SK-N-SH (cell line): ENCODE results near the gene KIF16B. TPM values are rescaled to one million over a fixed set of nuclear protein-coding genes. Genes with fewer than 3 reads are reported as not detected.

Experiments used
- CTCF ChIA-PET: fragments of 300-600, 350-600 bp; formaldehyde crosslinking; extraction: SDS; loops from one replicate; lab custom pipeline; 2021; lab: Yijun Ruan, JAX
- POLR2A ChIA-PET: fragments of 350-600 bp; sonication (Branson Sonifier 250); formaldehyde crosslinking; extraction: SDS; loops from one replicate; lab custom pipeline; 2020; ENCODE audit warnings: antibody characterized with exemption, inconsistent platforms; lab: Yijun Ruan, JAX
- DNase-seq: peaks from one replicate; pipeline ENCODE4 v3.0.0; 2012
- H2AFZ ChIP-seq: fragments of 200-600 bp; sonication (generic); 2 replicates; pipeline ENCODE4 v1.8.1; 2016; ENCODE audit warnings: antibody characterized with exemption, mild to moderate bottlenecking, low read depth
- H3F3A ChIP-seq: fragments of 200-600 bp; sonication (generic); replicated peaks from 2 replicates; pipeline ENCODE3; 2016; ENCODE audit warnings: antibody characterized with exemption, mild to moderate bottlenecking; ENCODE audit not compliant: insufficient read depth
- H3K27ac ChIP-seq, 2 experiments: fragments of 200-500 bp in 1 of 2; fragments of 200-600 bp in 1 of 2; sonication (Bioruptor generic) in 1 of 2; sonication (generic), shearing (Covaris generic) in 1 of 2; 2 replicates each; pipeline versions ENCODE4 v1.5.1 to v1.6.1; 2014 to 2016; ENCODE audit warnings: low read depth in 2 of 2, inconsistent platforms in 1 of 2, low read length in 1 of 2, mild to moderate bottlenecking in 1 of 2, mixed read lengths in 1 of 2
- H3K27me3 ChIP-seq: fragments of 200-600 bp; sonication (generic), shearing (Covaris generic); 2 replicates; pipeline ENCODE4 v1.6.1; 2016; ENCODE audit warnings: mixed run types; ENCODE audit not compliant: insufficient read depth
- H3K36me3 ChIP-seq, 2 experiments: fragments of 200-500 bp in 1 of 2; fragments of 200-600 bp in 1 of 2; sonication (Bioruptor generic) in 1 of 2; sonication (generic) in 1 of 2; replicated peaks in 1 of 2; 2 replicates each; pipeline versions ENCODE3 to v1.5.1; 2014 to 2016; ENCODE audit warnings: low read length in 1 of 2, mild to moderate bottlenecking in 1 of 2; ENCODE audit not compliant: insufficient read depth in 2 of 2, control insufficient read depth in 1 of 2
- H3K4me1 ChIP-seq, 2 experiments: fragments of 200-500 bp in 1 of 2; fragments of 200-600 bp in 1 of 2; sonication (Bioruptor generic) in 1 of 2; sonication (generic), shearing (Covaris generic) in 1 of 2; 2 replicates each; pipeline versions ENCODE4 v1.5.1 to v1.6.1; 2014 to 2016; ENCODE audit warnings: low read depth in 1 of 2, low read length in 1 of 2, mixed run types in 1 of 2; ENCODE audit not compliant: insufficient read depth in 2 of 2, control insufficient read depth in 1 of 2
- H3K4me2 ChIP-seq: fragments of 200-600 bp; sonication (generic), shearing (Covaris generic); 2 replicates; pipeline ENCODE4 v1.6.1; 2017; ENCODE audit warnings: mixed run types
- H3K4me3 ChIP-seq, 2 experiments: fragments of 200-500 bp in 1 of 2; fragments of 200-600 bp in 1 of 2; sonication (Bioruptor generic) in 1 of 2; sonication (generic), shearing (Covaris generic) in 1 of 2; 2 replicates each; pipeline versions ENCODE4 v1.5.1 to v1.8.1; 2014 to 2016; ENCODE audit warnings: low read depth in 2 of 2, inconsistent platforms in 1 of 2, low read length in 1 of 2, mild to moderate bottlenecking in 1 of 2, mixed read lengths in 1 of 2, moderate library complexity in 1 of 2
- H3K79me2 ChIP-seq: fragments of 200-600 bp; sonication (generic); 2 replicates; pipeline ENCODE4 v1.8.1; 2017; ENCODE audit warnings: mild to moderate bottlenecking; ENCODE audit not compliant: insufficient read depth
- H3K9ac ChIP-seq: fragments of 200-600 bp; sonication (generic); 2 replicates; pipeline ENCODE4 v1.6.1; 2017; ENCODE audit warnings: mixed run types
- H3K9me2 ChIP-seq: fragments of 200-600 bp; sonication (generic); 2 replicates; pipeline ENCODE4 v1.6.1; 2017; ENCODE audit warnings: mixed run types
- H3K9me3 ChIP-seq: fragments of 200-600 bp; sonication (generic); 2 replicates; pipeline ENCODE4 v1.6.1; 2017; ENCODE audit warnings: mixed run types, mild to moderate bottlenecking, moderate library complexity
- H4K20me1 ChIP-seq: fragments of 200-600 bp; sonication (generic); 2 replicates; pipeline ENCODE4 v1.6.1; 2017; ENCODE audit warnings: mild to moderate bottlenecking, mixed run types; ENCODE audit not compliant: insufficient read depth
- CHD2 ChIP-seq: fragments of 150-350 bp; IDR thresholded peaks from 2 replicates; pipeline ENCODE4 v1.6.1; 2018; ENCODE audit warnings: low read length; ENCODE audit not compliant: partially characterized antibody
- ELF1 ChIP-seq: IDR thresholded peaks from 2 replicates; pipeline ENCODE4 v1.4.0; 2012
- FOXJ3 ChIP-seq: sonication (generic); formaldehyde crosslinking; IDR thresholded peaks from 2 replicates; pipeline ENCODE4 v1.5.1; 2020; ENCODE audit warnings: mild to moderate bottlenecking, missing genetic modification reagents
- NFIC ChIP-seq: IDR thresholded peaks from 2 replicates; pipeline ENCODE4 v1.4.0; 2012; ENCODE audit warnings: borderline replicate concordance
- NRF1 ChIP-seq: IDR thresholded peaks from 2 replicates; pipeline ENCODE4 v1.6.1; 2012; ENCODE audit warnings: low read depth, mild to moderate bottlenecking, low read length
- POLR2AphosphoS5 ChIP-seq: IDR thresholded peaks from 2 replicates; pipeline ENCODE4 v1.6.1; 2012; ENCODE audit warnings: low read depth, low read length
- RXRA ChIP-seq: IDR thresholded peaks from 2 replicates; pipeline ENCODE4 v1.4.0; 2012; ENCODE audit warnings: low read depth, mild to moderate bottlenecking, borderline replicate concordance
- SMC3 ChIP-seq: IDR thresholded peaks from 2 replicates; pipeline ENCODE4 v1.6.1; 2012; ENCODE audit warnings: low read depth, low read length, improper control_type of control experiment
- TEAD4 ChIP-seq: IDR thresholded peaks from 2 replicates; pipeline ENCODE4 v1.4.0; 2012; ENCODE audit warnings: mild to moderate bottlenecking, borderline replicate concordance; ENCODE audit not compliant: insufficient read depth
- USF1 ChIP-seq: IDR thresholded peaks from 2 replicates; pipeline ENCODE4 v1.4.0; 2012; ENCODE audit warnings: low read depth, borderline replicate concordance
- WGBS: methylation state at CpG from one replicate; pipeline ENCODE4 v1.1.6; 2017; ENCODE audit warnings: low lambda C conversion rate; 5-methylcytosine and 5-hydroxymethylcytosine counted together
- polyA plus RNA-seq, 3 experiments: library from polyadenylated mRNA; depleted of rRNA; stranded (reverse); fragments of >200 nt; gene quantifications; 2 replicates each; pipeline ENCODE4 v1.2.3, GENCODE V29; 2012
- TF ChIP-seq, protein P1 (sequence below): IDR thresholded peaks from 2 replicates; pipeline ENCODE4 v1.4.0; 2012; ENCODE audit warnings: low read depth, borderline replicate concordance
- TF ChIP-seq, protein P2 (sequence below): IDR thresholded peaks from 2 replicates; pipeline ENCODE4 v1.6.1; 2012; ENCODE audit warnings: mild to moderate bottlenecking, low read depth, low read length, moderate library complexity

Gene KIF16B
- polyA plus RNA-seq, 1 of the 3 experiments (the other 2 are of a cell fraction), result 3.3 TPM

GRCh38 chr20:16485401-16485800, 87.8 kb downstream of the KIF16B start:
- Histone ChIP-seq H3K79me2 (no peaks in the 10 kb centered on the region), H3K9me2 (no peaks in the 10 kb centered on the region), H4K20me1 (no peaks in the 10 kb centered on the region), H3K4me2 (no peak overlapping the region), H2AFZ (no peak overlapping the region), H3K27me3 (no peaks in the 10 kb centered on the region), H3F3A (no peaks in the 10 kb centered on the region), H3K36me3 (no peaks in the 10 kb centered on the region), H3K27ac (no peak overlapping the region), H3K4me1 (no peaks in the 10 kb centered on the region; a peak in 1 of 4 replicates), H3K9me3 (no peaks in the 10 kb centered on the region), H3K4me3 (no peak overlapping the region), H3K9ac (no peak overlapping the region)
- no peak for DNase-seq
- TF ChIP-seq CHD2 (no peak), POLR2AphosphoS5 (no peak), TEAD4 (no peak), FOXJ3 (no peak), NFIC (no peak), RXRA (no peak), ELF1 (no peak), NRF1 (no peak), USF1 (no peak), SMC3 (no peak)
- TF ChIP-seq, protein P1, sequence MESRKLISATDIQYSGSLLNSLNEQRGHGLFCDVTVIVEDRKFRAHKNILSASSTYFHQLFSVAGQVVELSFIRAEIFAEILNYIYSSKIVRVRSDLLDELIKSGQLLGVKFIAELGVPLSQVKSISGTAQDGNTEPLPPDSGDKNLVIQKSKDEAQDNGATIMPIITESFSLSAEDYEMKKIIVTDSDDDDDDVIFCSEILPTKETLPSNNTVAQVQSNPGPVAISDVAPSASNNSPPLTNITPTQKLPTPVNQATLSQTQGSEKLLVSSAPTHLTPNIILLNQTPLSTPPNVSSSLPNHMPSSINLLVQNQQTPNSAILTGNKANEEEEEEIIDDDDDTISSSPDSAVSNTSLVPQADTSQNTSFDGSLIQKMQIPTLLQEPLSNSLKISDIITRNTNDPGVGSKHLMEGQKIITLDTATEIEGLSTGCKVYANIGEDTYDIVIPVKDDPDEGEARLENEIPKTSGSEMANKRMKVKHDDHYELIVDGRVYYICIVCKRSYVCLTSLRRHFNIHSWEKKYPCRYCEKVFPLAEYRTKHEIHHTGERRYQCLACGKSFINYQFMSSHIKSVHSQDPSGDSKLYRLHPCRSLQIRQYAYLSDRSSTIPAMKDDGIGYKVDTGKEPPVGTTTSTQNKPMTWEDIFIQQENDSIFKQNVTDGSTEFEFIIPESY, result no peak
- TF ChIP-seq, protein P2, sequence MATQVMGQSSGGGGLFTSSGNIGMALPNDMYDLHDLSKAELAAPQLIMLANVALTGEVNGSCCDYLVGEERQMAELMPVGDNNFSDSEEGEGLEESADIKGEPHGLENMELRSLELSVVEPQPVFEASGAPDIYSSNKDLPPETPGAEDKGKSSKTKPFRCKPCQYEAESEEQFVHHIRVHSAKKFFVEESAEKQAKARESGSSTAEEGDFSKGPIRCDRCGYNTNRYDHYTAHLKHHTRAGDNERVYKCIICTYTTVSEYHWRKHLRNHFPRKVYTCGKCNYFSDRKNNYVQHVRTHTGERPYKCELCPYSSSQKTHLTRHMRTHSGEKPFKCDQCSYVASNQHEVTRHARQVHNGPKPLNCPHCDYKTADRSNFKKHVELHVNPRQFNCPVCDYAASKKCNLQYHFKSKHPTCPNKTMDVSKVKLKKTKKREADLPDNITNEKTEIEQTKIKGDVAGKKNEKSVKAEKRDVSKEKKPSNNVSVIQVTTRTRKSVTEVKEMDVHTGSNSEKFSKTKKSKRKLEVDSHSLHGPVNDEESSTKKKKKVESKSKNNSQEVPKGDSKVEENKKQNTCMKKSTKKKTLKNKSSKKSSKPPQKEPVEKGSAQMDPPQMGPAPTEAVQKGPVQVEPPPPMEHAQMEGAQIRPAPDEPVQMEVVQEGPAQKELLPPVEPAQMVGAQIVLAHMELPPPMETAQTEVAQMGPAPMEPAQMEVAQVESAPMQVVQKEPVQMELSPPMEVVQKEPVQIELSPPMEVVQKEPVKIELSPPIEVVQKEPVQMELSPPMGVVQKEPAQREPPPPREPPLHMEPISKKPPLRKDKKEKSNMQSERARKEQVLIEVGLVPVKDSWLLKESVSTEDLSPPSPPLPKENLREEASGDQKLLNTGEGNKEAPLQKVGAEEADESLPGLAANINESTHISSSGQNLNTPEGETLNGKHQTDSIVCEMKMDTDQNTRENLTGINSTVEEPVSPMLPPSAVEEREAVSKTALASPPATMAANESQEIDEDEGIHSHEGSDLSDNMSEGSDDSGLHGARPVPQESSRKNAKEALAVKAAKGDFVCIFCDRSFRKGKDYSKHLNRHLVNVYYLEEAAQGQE, result no peak
- ChIA-PET CTCF (interaction anchor here (3.1 kb wide), 1 partner anchor 10 kb away, joined by 20 read pairs; no protein-coding TSS in a partner anchor), POLR2A (no interaction called here)
- 90% methylated on average over 1 of the region's 1 CpG for WGBS
